HEK293 (cell line): ENCODE results near the gene CNPY4.

Experiments
- CTCF ChIP-seq: fragments of 450-650 bp; formaldehyde crosslinking; IDR thresholded peaks from 2 replicates; pipeline ENCODE4 v1.5.1; 2016; ENCODE audit warnings: missing biosample characterization, missing genetic modification characterization
- EGR2 ChIP-seq: fragments of 450-650 bp; formaldehyde crosslinking; IDR thresholded peaks from 2 replicates; pipeline ENCODE4 v1.5.1; 2016; ENCODE audit warnings: low read depth, missing biosample characterization, missing genetic modification characterization
- GLIS1 ChIP-seq: fragments of 450-650 bp; formaldehyde crosslinking; IDR thresholded peaks from 2 replicates; pipeline ENCODE4 v1.5.1; 2016; ENCODE audit warnings: missing biosample characterization, missing genetic modification characterization
- HIC1 ChIP-seq: fragments of 450-650 bp; formaldehyde crosslinking; IDR thresholded peaks from 2 replicates; pipeline ENCODE4 v1.5.1; 2016; ENCODE audit warnings: missing biosample characterization, missing genetic modification characterization
- KLF16 ChIP-seq: fragments of 450-650 bp; formaldehyde crosslinking; IDR thresholded peaks from 2 replicates; pipeline ENCODE4 v1.5.1; 2017; ENCODE audit warnings: missing biosample characterization, missing genetic modification characterization
- KLF7 ChIP-seq: fragments of 450-650 bp; formaldehyde crosslinking; IDR thresholded peaks from 2 replicates; pipeline ENCODE4 v1.5.1; 2016; ENCODE audit warnings: missing biosample characterization, missing genetic modification characterization, borderline replicate concordance
- PRDM6 ChIP-seq: fragments of 450-650 bp; formaldehyde crosslinking; IDR thresholded peaks from 2 replicates; pipeline ENCODE4 v1.5.1; 2017; ENCODE audit warnings: missing biosample characterization, missing genetic modification characterization
- SCRT2 ChIP-seq: fragments of 450-650 bp; formaldehyde crosslinking; IDR thresholded peaks from 2 replicates; pipeline ENCODE4 v1.5.1; 2016; ENCODE audit warnings: missing biosample characterization, missing genetic modification characterization
- SP2 ChIP-seq: fragments of 450-650 bp; formaldehyde crosslinking; IDR thresholded peaks from 2 replicates; pipeline ENCODE4 v1.5.1; 2016; ENCODE audit warnings: missing biosample characterization, missing genetic modification characterization
- ZBTB17 ChIP-seq: fragments of 450-650 bp; formaldehyde crosslinking; IDR thresholded peaks from 2 replicates; pipeline ENCODE4 v1.5.1; 2016; ENCODE audit warnings: missing biosample characterization, missing genetic modification characterization
- ZBTB8A ChIP-seq: fragments of 450-650 bp; formaldehyde crosslinking; IDR thresholded peaks from 2 replicates; pipeline ENCODE4 v1.5.1; 2016; ENCODE audit warnings: missing biosample characterization, missing genetic modification characterization
- ZEB2 ChIP-seq: fragments of 450-650 bp; formaldehyde crosslinking; IDR thresholded peaks from 2 replicates; pipeline ENCODE4 v1.5.1; 2016; ENCODE audit warnings: missing biosample characterization, missing genetic modification characterization
- ZNF133 ChIP-seq: fragments of 450-650 bp; formaldehyde crosslinking; IDR thresholded peaks from 2 replicates; pipeline ENCODE4 v1.5.1; 2016; ENCODE audit warnings: missing biosample characterization, missing genetic modification characterization
- ZNF169 ChIP-seq: fragments of 450-650 bp; formaldehyde crosslinking; IDR thresholded peaks from 2 replicates; pipeline ENCODE4 v1.5.1; 2016; ENCODE audit warnings: missing biosample characterization, missing genetic modification characterization
- ZNF174 ChIP-seq: fragments of 450-650 bp; formaldehyde crosslinking; IDR thresholded peaks from 2 replicates; pipeline ENCODE4 v1.5.0; 2017; ENCODE audit warnings: missing biosample characterization, mild to moderate bottlenecking, missing genetic modification characterization
- ZNF239 ChIP-seq: fragments of 450-650 bp; formaldehyde crosslinking; IDR thresholded peaks from 2 replicates; pipeline ENCODE4 v1.5.1; 2016; ENCODE audit warnings: missing biosample characterization, missing genetic modification characterization
- ZNF248 ChIP-seq: fragments of 450-650 bp; formaldehyde crosslinking; IDR thresholded peaks from 2 replicates; pipeline ENCODE4 v1.5.1; 2017; ENCODE audit warnings: missing biosample characterization, missing genetic modification characterization
- ZNF324 ChIP-seq: fragments of 450-650 bp; formaldehyde crosslinking; IDR thresholded peaks from 2 replicates; pipeline ENCODE4 v1.5.1; 2016; ENCODE audit warnings: missing biosample characterization, missing genetic modification characterization
- ZNF335 ChIP-seq: fragments of 450-650 bp; formaldehyde crosslinking; conservative IDR thresholded peaks from 2 replicates; pipeline ENCODE4 v1.5.1; 2016; ENCODE audit warnings: missing biosample characterization, missing genetic modification characterization
- ZNF37A ChIP-seq: fragments of 450-650 bp; IDR thresholded peaks from 2 replicates; pipeline ENCODE4 v1.5.1; 2018; ENCODE audit warnings: missing biosample characterization, missing genetic modification characterization
- ZNF394 ChIP-seq: fragments of 450-650 bp; formaldehyde crosslinking; IDR thresholded peaks from 2 replicates; pipeline ENCODE4 v1.5.1; 2016; ENCODE audit warnings: missing biosample characterization, missing genetic modification characterization, mild to moderate bottlenecking, moderate library complexity, borderline replicate concordance
- ZNF416 ChIP-seq: fragments of 450-650 bp; formaldehyde crosslinking; IDR thresholded peaks from 2 replicates; pipeline ENCODE4 v1.5.1; 2016; ENCODE audit warnings: missing biosample characterization, missing genetic modification characterization
- ZNF473 ChIP-seq: fragments of 450-650 bp; formaldehyde crosslinking; IDR thresholded peaks from 2 replicates; pipeline ENCODE4 v1.5.1; 2017; ENCODE audit warnings: missing biosample characterization, missing genetic modification characterization
- ZNF48 ChIP-seq: fragments of 450-650 bp; formaldehyde crosslinking; IDR thresholded peaks from 2 replicates; pipeline ENCODE4 v1.5.1; 2016; ENCODE audit warnings: missing biosample characterization, missing genetic modification characterization
- ZNF560 ChIP-seq: fragments of 450-650 bp; formaldehyde crosslinking; IDR thresholded peaks from 2 replicates; pipeline ENCODE4 v1.5.1; 2017; ENCODE audit warnings: missing biosample characterization, missing genetic modification characterization, borderline replicate concordance
- ZNF677 ChIP-seq: fragments of 450-650 bp; IDR thresholded peaks from 2 replicates; pipeline ENCODE4 v1.5.0; 2018; ENCODE audit warnings: missing biosample characterization, mild to moderate bottlenecking, missing genetic modification characterization, moderate library complexity
- ZNF692 ChIP-seq: fragments of 450-650 bp; formaldehyde crosslinking; IDR thresholded peaks from 2 replicates; pipeline ENCODE4 v1.5.1; 2016; ENCODE audit warnings: missing biosample characterization, missing genetic modification characterization
- ZNF830 ChIP-seq: fragments of 450-650 bp; IDR thresholded peaks from 2 replicates; pipeline ENCODE4 v1.5.0; 2018; ENCODE audit warnings: missing biosample characterization, missing genetic modification characterization, low read depth, mild to moderate bottlenecking, moderate library complexity
- ZSCAN18 ChIP-seq: fragments of 450-650 bp; formaldehyde crosslinking; IDR thresholded peaks from 2 replicates; pipeline ENCODE4 v1.5.1; 2016; ENCODE audit warnings: missing biosample characterization, missing genetic modification characterization
- ZSCAN23 ChIP-seq: fragments of 450-650 bp; formaldehyde crosslinking; IDR thresholded peaks from 2 replicates; pipeline ENCODE4 v1.5.1; 2016; ENCODE audit warnings: missing biosample characterization, missing genetic modification characterization
- ZSCAN4 ChIP-seq: fragments of 450-650 bp; formaldehyde crosslinking; IDR thresholded peaks from 2 replicates; pipeline ENCODE4 v1.5.1; 2017; ENCODE audit warnings: missing biosample characterization, missing genetic modification characterization

Gene CNPY4

GRCh38 chr7:100091411-100092181 is 27.8 kb upstream of the CNPY4 start (continued):
- TF ChIP-seq ZNF692 = 0 out of 2 replicates have a peak, but pooled peaks have one; percentile 6
- TF ChIP-seq KLF16 (tag by site-specific recombination) = no peak
- no peak for TF ChIP-seq ZBTB8A (tag by site-specific recombination)
- TF ChIP-seq ZNF473 (tag by site-specific recombination) = no peak
- TF ChIP-seq ZNF174 (tag by site-specific recombination) = no peak
- TF ChIP-seq GLIS1 (tag by site-specific recombination) = no peak; the same call in 1 of the 2 replicates
- peak; percentile 10; the same call in 1 of the 2 replicates for TF ChIP-seq ZNF394 (tag by site-specific recombination)
- TF ChIP-seq PRDM6 (tag by site-specific recombination) = no peak
- no peak for TF ChIP-seq ZNF239 (tag by site-specific recombination)
- no peak for TF ChIP-seq SCRT2
- no peak for TF ChIP-seq ZSCAN23 (tag by site-specific recombination)
- TF ChIP-seq SP2 (tag by site-specific recombination) = 0 out of 2 replicates have a peak, but pooled peaks have one; percentile 18
- no peak for TF ChIP-seq KLF7 (tag by site-specific recombination)
- TF ChIP-seq ZNF48 (tag by site-specific recombination) = no peak
- no peak for TF ChIP-seq EGR2 (tag by site-specific recombination)
- TF ChIP-seq ZNF324 = no peak
- TF ChIP-seq ZNF416 = no peak
- no peak for TF ChIP-seq HIC1 (tag by site-specific recombination)
- TF ChIP-seq ZNF169 (tag by site-specific recombination) = no peak
- TF ChIP-seq ZNF830 (tag by site-specific recombination) = no peak
- no peak for TF ChIP-seq ZNF335 (tag by site-specific recombination)
- peak; percentile 38; the same call in 1 of the 2 replicates for TF ChIP-seq ZEB2 (tag by site-specific recombination)
- no peak for TF ChIP-seq ZNF677 (tag by site-specific recombination)
- TF ChIP-seq ZNF133 (tag by site-specific recombination) = no peak
- peak; percentile 21; the same call in 1 of the 2 replicates for TF ChIP-seq CTCF (tag by site-specific recombination)
- TF ChIP-seq ZNF37A = no peak
- no peak for TF ChIP-seq ZNF560 (tag by site-specific recombination)
- TF ChIP-seq ZBTB17 (tag by site-specific recombination) = peak; percentile 51; the same call in 1 of the 2 replicates
- no peak for TF ChIP-seq ZSCAN4 (tag by site-specific recombination)
- no peak for TF ChIP-seq ZSCAN18
- TF ChIP-seq ZNF248 (tag by site-specific recombination) = no peak
